ENCODE results near the gene PIGQ. TPM values are rescaled to one million over a fixed set of nuclear protein-coding genes. Genes with fewer than 3 reads are reported as not detected.

PIGQ gene
- total RNA-seq, 2 donors from 2014 or later, result 76.5 to 83.1 TPM

DNA sequence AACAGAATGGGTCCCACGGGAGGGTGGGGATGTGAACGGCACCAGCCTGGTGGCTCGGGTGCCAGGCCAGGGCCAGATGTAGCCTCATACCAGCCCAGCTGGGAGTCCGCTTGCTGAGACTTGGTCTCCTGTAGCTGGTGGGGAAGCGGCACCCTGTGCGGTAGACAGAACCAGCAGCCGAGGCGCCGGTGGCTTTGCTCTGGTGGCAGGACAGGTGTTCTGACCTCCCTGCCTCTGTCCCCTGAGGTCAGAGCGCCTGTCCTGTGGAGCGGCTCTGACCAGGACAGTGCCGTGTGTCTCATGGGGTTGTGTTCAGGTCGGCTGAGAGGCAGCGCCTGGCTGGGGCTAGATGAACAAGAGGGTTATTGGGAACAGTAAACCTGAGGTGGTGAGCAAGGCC is 40.2 kb downstream of the PIGQ start:
- Histone ChIP-seq H3K27me3 (no peaks in the 10 kb centered on the region), H3K27ac (peak overlapping the region in 2 of 4 donors; percentile 3 to 41)
- no peak for DNase-seq

DNA sequence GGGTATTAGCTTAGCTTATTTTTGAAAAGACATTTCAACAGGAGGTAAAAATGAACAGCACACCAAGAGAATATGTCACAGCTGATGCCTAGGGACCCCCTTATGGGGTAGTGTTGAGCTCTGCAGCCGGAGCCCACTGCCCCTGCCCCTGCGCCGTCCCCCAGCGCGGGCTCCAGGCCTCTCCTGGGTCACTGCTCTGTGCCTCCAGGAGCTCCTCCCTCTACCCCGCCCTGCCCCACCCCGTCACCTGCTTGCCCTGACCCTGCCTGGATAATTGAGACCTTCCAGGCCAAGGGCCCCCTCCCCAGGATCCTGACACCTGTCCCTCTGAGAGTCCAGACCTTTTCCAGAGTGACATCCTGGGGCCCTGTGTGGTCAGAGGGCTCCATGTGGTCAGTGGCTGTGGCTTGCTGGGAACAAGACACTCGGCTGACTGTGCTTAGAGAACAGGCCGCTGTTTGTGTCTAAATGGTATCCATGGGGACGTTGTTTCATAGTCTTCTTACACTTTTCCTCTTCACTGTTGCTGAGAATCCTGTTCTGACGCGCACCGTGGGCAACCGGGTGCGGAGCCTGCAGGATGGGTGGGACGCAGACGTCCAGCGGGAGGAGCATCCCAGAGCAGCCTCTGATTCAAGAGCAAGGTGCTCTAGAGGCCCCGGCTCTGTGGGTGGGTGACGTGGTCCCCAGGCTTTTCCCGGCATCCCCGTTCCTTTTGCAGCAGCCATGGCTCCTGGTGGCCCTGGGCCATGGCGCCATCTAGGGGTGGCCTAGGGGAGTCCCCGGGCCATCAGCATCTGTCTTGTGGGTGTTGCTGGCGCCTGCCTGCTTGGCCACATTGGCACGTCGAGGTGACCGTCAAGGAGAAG is 41.0 kb downstream of the PIGQ start:
- TF ChIP-seq POLR2A (IDR thresholded peaks at IDR 0.05), result no peak
- TF ChIP-seq, protein P1, sequence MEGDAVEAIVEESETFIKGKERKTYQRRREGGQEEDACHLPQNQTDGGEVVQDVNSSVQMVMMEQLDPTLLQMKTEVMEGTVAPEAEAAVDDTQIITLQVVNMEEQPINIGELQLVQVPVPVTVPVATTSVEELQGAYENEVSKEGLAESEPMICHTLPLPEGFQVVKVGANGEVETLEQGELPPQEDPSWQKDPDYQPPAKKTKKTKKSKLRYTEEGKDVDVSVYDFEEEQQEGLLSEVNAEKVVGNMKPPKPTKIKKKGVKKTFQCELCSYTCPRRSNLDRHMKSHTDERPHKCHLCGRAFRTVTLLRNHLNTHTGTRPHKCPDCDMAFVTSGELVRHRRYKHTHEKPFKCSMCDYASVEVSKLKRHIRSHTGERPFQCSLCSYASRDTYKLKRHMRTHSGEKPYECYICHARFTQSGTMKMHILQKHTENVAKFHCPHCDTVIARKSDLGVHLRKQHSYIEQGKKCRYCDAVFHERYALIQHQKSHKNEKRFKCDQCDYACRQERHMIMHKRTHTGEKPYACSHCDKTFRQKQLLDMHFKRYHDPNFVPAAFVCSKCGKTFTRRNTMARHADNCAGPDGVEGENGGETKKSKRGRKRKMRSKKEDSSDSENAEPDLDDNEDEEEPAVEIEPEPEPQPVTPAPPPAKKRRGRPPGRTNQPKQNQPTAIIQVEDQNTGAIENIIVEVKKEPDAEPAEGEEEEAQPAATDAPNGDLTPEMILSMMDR (IDR thresholded peaks at IDR 0.05), result peak; percentile 68 to 88 (median 78)
- intact Hi-C loops (cut with DNase I), result no loop called here
- H3K4me1 ChIP-seq, result peaks cover 18% of the 10 kb centered on the region
- no peak overlapping the region for H3K4me3 ChIP-seq
- peak overlapping the region in 2 of 4 donors; percentile 3 to 41 for H3K27ac ChIP-seq
- 52 to 53% methylated on average over 16 to 26 of the region's 28 CpGs for WGBS, 2 donors
- ATAC-seq (peak; percentile 86), DNase-seq (peak; percentile 73 to 81 (median 77))
- H3K27me3 ChIP-seq, result no peaks in the 10 kb centered on the region
- H3K9me3 ChIP-seq, result no peaks in the 10 kb centered on the region
- H3K36me3 ChIP-seq (replicated peaks in 1 of 2; ENCODE audit: insufficient read depth in 1 of 2, low read depth in 2 of 2), result no peaks in the 10 kb centered on the region

More for the DNA sequence above, 40.2 kb downstream of the PIGQ start:
- no peak for ATAC-seq
- Histone ChIP-seq H3K4me3 (no peak overlapping the region), H3K4me1 (peaks cover 22% of the 10 kb centered on the region), H3K36me3 (replicated peaks in 1 of 2; ENCODE audit: insufficient read depth in 1 of 2, low read depth in 2 of 2) (no peaks in the 10 kb centered on the region), H3K9me3 (no peaks in the 10 kb centered on the region)
- intact Hi-C loops (cut with DNase I), result no loop called here
- no peak for TF ChIP-seq POLR2A (IDR thresholded peaks at IDR 0.05)
- TF ChIP-seq, protein P1 (IDR thresholded peaks at IDR 0.05), result no peak
- WGBS, 2 donors, result 81 to 88% methylated on average over 6 to 14 of the region's 14 CpGs

DNA sequence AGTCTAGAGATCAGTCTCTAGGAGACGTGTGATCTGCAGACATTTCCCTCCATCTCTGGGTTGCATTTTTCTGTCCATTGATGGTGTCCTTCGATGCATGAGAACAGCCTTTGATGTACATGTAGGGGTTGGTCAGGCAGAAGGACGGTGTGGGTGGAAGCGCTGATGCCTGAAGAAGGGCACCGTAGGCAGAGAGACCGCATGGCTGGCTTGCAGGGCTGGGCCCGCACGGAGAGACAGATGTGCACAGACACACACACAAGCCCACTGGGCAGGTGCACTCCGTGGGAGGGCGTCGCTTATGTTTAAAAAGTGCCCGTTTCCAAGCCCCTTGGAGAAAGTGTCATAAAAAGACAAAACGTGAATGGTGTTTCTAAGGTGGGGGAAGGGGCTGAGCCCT is 45.4 kb downstream of the PIGQ start:
- H3K9me3 ChIP-seq, result no peaks in the 10 kb centered on the region

DNA sequence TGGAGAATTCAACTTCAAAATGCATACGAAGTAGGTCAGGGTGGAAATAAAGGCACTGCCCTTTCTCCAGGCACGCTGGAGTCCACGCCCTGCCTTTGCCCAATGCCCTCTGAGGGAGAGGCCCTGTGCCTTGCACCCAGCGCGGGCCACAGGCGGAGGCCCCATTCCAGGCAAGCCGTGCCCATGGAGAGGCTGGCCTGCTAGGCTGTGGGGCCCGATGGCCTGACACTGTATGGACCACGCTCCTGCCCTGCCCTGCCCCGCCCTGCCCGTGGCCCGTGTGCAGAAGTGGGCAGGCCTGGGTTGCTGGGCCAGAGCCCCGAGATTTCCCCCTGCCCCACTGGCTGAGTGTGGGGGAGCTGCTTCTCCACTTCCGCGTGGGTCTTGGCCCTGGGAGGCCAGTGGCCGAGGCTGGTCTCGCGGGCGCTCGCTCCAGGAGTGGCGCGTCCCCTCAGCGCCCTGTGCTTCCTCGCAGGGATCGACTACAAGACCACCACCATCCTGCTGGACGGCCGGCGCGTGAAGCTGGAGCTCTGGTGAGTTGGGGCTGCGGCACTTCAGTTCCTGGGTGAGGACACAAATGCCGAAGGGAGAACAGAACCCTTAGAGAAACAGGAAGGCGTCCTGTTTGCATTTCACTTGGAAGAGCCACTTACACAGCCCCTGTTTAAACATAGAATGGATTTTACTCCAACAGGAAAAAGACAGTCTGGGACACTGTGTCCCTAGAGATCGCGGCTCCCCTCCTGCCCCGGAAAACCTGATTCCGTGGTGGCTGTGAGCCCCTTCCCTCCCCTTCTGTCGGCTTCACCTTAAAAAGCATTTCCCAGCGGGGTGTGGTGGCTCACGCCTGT is 47.2 kb downstream of the PIGQ start:
- no peak for ATAC-seq
- H3K36me3 ChIP-seq (replicated peaks in 1 of 2; ENCODE audit: insufficient read depth in 1 of 2, low read depth in 2 of 2), result no peaks in the 10 kb centered on the region
- 92 to 96% methylated on average over 14 to 38 of the region's 39 CpGs for WGBS, 2 donors
- no peak for DNase-seq
- no peaks in the 10 kb centered on the region for H3K9me3 ChIP-seq
- intact Hi-C loops (cut with DNase I), result no loop called here
- no peak overlapping the region for H3K27ac ChIP-seq
- no peak overlapping the region for H3K4me3 ChIP-seq
- H3K4me1 ChIP-seq, result no peaks in the 10 kb centered on the region
- TF ChIP-seq POLR2A (IDR thresholded peaks at IDR 0.05), result no peak
- TF ChIP-seq, protein P1 (IDR thresholded peaks at IDR 0.05), result no peak
- no peaks in the 10 kb centered on the region for H3K27me3 ChIP-seq

More for the DNA sequence above, 45.4 kb downstream of the PIGQ start:
- Histone ChIP-seq H3K36me3 (replicated peaks in 1 of 2; ENCODE audit: insufficient read depth in 1 of 2, low read depth in 2 of 2) (no peaks in the 10 kb centered on the region), H3K4me1 (peaks cover 13% of the 10 kb centered on the region), H3K4me3 (no peak overlapping the region), H3K27me3 (no peaks in the 10 kb centered on the region), H3K27ac (no peak overlapping the region)
- ATAC-seq (no peak), DNase-seq (no peak)
- WGBS, 2 donors, result 92 to 94% methylated on average over 9 to 13 of the region's 13 CpGs
- TF ChIP-seq POLR2A (IDR thresholded peaks at IDR 0.05), result no peak
- TF ChIP-seq, protein P1 (IDR thresholded peaks at IDR 0.05), result no peak
- intact Hi-C loops (cut with DNase I), result no loop called here
